Lower leg skin (tissue), 3 donors: ENCODE measurements around the gene OBP2A.

Experiments
- CTCF ChIP-seq, 3 donors: fragments of 450-650 bp; IDR thresholded peaks; one replicate each; pipeline ENCODE4 v1.5.1; 2016; ENCODE audit warnings: antibody characterized with exemption in 3 of 3, mild to moderate bottlenecking in 3 of 3, moderate library complexity in 2 of 3
- POLR2A ChIP-seq, 2 donors: fragments of 450-650 bp; IDR thresholded peaks; one replicate each; pipeline ENCODE4 v1.6.1; 2016 to 2017; ENCODE audit warnings: antibody characterized with exemption in 2 of 2, mild to moderate bottlenecking in 1 of 2, moderate library complexity in 1 of 2

DNA sequence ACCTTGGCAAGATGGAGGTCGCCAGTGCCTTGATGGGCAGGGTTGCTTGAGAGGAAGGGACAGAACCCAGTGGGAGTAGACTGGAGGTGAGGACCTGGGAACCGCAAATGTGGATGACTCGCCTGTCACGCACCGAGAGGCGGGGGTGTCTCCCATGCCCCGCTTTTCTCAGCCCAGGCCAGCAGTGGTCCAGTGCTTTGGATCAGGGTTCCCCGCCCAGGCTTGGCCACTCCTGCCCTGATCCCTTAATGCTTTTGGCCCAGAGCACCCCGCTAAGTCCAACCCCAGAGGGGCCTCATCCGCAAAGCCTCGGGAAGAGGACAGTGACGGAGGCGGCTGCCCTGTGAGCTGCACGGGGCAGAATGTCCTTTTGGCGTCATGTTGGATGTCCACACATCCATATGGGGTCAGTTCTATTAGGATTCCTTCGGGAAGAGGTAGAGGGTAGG, 43.0 kb upstream of the OBP2A start:
- TF ChIP-seq CTCF (IDR thresholded peaks at IDR 0.05), result no peak
- no peak for TF ChIP-seq POLR2A (IDR thresholded peaks at IDR 0.05)
